HepG2 (cell line): ENCODE data around the gene CCNF. TPM values are rescaled to one million over a fixed set of nuclear protein-coding genes. Genes with fewer than 3 reads are reported as not detected.

Experiments used
- AGO2 ChIP-seq: fragments of 200-400 bp; formaldehyde crosslinking; optimal IDR thresholded peaks from 2 replicates; pipeline ENCODE3; 2017; ENCODE audit warnings: mild to moderate bottlenecking, low read depth, low read length, moderate library complexity
- AKAP8 ChIP-seq: sonication (generic); formaldehyde crosslinking; IDR thresholded peaks from 2 replicates; pipeline ENCODE4 v1.5.1; 2020; ENCODE audit warnings: mild to moderate bottlenecking, missing genetic modification reagents
- ATF7 ChIP-seq, 2 experiments: fragments of 450-650 bp in 1 of 2; sonication (generic) in 1 of 2; formaldehyde crosslinking in 1 of 2; IDR thresholded peaks; 2 replicates each; pipeline versions ENCODE4 v1.4.0 to v1.6.1; 2016 to 2020; ENCODE audit warnings: antibody characterized with exemption in 1 of 2, mild to moderate bottlenecking in 1 of 2, missing genetic modification reagents in 1 of 2
- BCL6 ChIP-seq: IDR thresholded peaks from 2 replicates; pipeline ENCODE4 v1.6.1; 2016; ENCODE audit warnings: missing genetic modification reagents, missing compliant biosample characterization
- DNMT1 ChIP-seq: sonication (generic); formaldehyde crosslinking; IDR thresholded peaks from 2 replicates; pipeline ENCODE4 v1.5.1; 2020; ENCODE audit warnings: mild to moderate bottlenecking, missing genetic modification reagents
- FOXC1 ChIP-seq: sonication (generic); formaldehyde crosslinking; IDR thresholded peaks from 2 replicates; pipeline ENCODE4 v1.8.0; 2022; ENCODE audit warnings: mild to moderate bottlenecking, missing genetic modification reagents, borderline replicate concordance
- FOXO1 ChIP-seq: sonication (generic); formaldehyde crosslinking; IDR thresholded peaks from 2 replicates; pipeline ENCODE4 v1.4.0; 2020; ENCODE audit warnings: missing genetic modification reagents
- HOXA3 ChIP-seq: sonication (generic); formaldehyde crosslinking; IDR thresholded peaks from 2 replicates; pipeline ENCODE4 v1.5.0; 2020; ENCODE audit warnings: missing genetic modification reagents
- SETDB1 ChIP-seq: sonication (generic); formaldehyde crosslinking; IDR thresholded peaks from 2 replicates; pipeline ENCODE4 v1.5.1; 2020; ENCODE audit warnings: missing genetic modification reagents, mild to moderate bottlenecking, borderline replicate concordance
- SIN3B ChIP-seq: fragments of 150-350 bp; IDR thresholded peaks from 2 replicates; pipeline ENCODE4 v1.6.1; 2014; ENCODE audit warnings: low read length
- ZFP41 ChIP-seq: sonication (generic); formaldehyde crosslinking; IDR thresholded peaks from 2 replicates; pipeline ENCODE4 v1.4.0; 2020; ENCODE audit warnings: mild to moderate bottlenecking, missing genetic modification reagents, borderline replicate concordance
- ZNF329 ChIP-seq: sonication (generic); formaldehyde crosslinking; IDR thresholded peaks from 2 replicates; pipeline ENCODE4 v1.9.0; 2021; ENCODE audit warnings: low read depth, mild to moderate bottlenecking, missing genetic modification reagents
- ZNF546 ChIP-seq: sonication (generic); formaldehyde crosslinking; conservative IDR thresholded peaks from 2 replicates; pipeline ENCODE4 v1.8.1; 2023; ENCODE audit warnings: mild to moderate bottlenecking, missing genetic modification reagents
- ZNF619 ChIP-seq: sonication (generic); formaldehyde crosslinking; IDR thresholded peaks from 2 replicates; pipeline ENCODE4 v1.4.0; 2020; ENCODE audit warnings: mild to moderate bottlenecking, missing genetic modification reagents
- polyA plus RNA-seq, 8 experiments: library from polyadenylated mRNA; depleted of rRNA in 3 of 8; stranded (reverse) in 7 of 8; unstranded in 1 of 8; fragments of >200 nt; fragmentation: Illumina TruSeq in 4 of 8; extraction: Trizol in 4 of 8; gene quantifications; 2 replicates each; pipeline versions ENCODE4 v1.2.1 to v1.2.3, GENCODE V29; 2011 to 2016; ENCODE audit warnings: low read depth in 4 of 8, missing spikeins in 1 of 8, mixed read lengths in 1 of 8; ENCODE audit not compliant: insufficient read depth in 1 of 8
- total RNA-seq, 5 experiments: library from RNA; depleted of rRNA; stranded (reverse); fragments of >200 nt; fragmentation: Illumina TruSeq; extraction: Trizol; gene quantifications; 2 replicates each; pipeline ENCODE4 v1.2.3, GENCODE V29; 2016; ENCODE audit warnings: low read depth in 1 of 5
- TF ChIP-seq, protein P1 (sequence below): sonication (generic); formaldehyde crosslinking; IDR thresholded peaks from 2 replicates; pipeline ENCODE4 v1.4.0; 2020; ENCODE audit warnings: low read depth, mild to moderate bottlenecking, missing genetic modification reagents
- TF ChIP-seq, protein P2 (sequence below): sonication (generic); formaldehyde crosslinking; IDR thresholded peaks from 2 replicates; pipeline ENCODE4 v1.4.0; 2020; ENCODE audit warnings: missing genetic modification reagents
- TF ChIP-seq, protein P3 (sequence below): sonication (generic); formaldehyde crosslinking; IDR thresholded peaks from 2 replicates; pipeline ENCODE4 v1.8.0; 2022; ENCODE audit warnings: low read depth, missing genetic modification reagents
- TF ChIP-seq, protein P4 (sequence below): IDR thresholded peaks from 2 replicates; pipeline ENCODE4 v1.6.1; 2018; ENCODE audit warnings: missing genetic modification reagents, mild to moderate bottlenecking, missing compliant biosample characterization

CCNF gene
- total and polyA plus RNA-seq, 2 of the 13 experiments (the other 11 are each of a cell fraction or from before 2014, with no cell fraction given) = 6.4 to 22.8 TPM

DNA sequence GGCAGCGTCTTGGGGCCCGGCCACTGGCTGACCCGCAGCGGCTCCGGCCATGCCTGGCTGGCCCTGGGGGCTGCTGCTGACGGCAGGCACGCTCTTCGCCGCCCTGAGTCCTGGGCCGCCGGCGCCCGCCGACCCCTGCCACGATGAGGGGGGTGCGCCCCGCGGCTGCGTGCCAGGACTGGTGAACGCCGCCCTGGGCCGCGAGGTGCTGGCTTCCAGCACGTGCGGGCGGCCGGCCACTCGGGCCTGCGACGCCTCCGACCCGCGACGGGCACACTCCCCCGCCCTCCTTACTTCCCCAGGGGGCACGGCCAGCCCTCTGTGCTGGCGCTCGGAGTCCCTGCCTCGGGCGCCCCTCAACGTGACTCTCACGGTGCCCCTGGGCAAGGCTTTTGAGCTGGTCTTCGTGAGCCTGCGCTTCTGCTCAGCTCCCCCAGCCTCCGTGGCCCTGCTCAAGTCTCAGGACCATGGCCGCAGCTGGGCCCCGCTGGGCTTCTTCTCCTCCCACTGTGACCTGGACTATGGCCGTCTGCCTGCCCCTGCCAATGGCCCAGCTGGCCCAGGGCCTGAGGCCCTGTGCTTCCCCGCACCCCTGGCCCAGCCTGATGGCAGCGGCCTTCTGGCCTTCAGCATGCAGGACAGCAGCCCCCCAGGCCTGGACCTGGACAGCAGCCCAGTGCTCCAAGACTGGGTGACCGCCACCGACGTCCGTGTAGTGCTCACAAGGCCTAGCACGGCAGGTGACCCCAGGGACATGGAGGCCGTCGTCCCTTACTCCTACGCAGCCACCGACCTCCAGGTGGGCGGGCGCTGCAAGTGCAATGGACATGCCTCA lies 42.6 kb downstream of the CCNF start (continued):
- TF ChIP-seq, protein P1, sequence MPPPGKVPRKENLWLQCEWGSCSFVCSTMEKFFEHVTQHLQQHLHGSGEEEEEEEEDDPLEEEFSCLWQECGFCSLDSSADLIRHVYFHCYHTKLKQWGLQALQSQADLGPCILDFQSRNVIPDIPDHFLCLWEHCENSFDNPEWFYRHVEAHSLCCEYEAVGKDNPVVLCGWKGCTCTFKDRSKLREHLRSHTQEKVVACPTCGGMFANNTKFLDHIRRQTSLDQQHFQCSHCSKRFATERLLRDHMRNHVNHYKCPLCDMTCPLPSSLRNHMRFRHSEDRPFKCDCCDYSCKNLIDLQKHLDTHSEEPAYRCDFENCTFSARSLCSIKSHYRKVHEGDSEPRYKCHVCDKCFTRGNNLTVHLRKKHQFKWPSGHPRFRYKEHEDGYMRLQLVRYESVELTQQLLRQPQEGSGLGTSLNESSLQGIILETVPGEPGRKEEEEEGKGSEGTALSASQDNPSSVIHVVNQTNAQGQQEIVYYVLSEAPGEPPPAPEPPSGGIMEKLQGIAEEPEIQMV (CRISPR knock-in tag) = peak; percentile 68; the same call in 1 of the 2 replicates
- no peak; the same call in 1 of the 2 replicates for TF ChIP-seq BCL6 (CRISPR knock-in tag)
- TF ChIP-seq HOXA3 (CRISPR knock-in tag) = peak; percentile 55; the same call in 1 of the 2 replicates
- TF ChIP-seq AGO2 = peak; percentile 62
- peak; percentile 22; the same call in 1 of the 2 replicates for TF ChIP-seq AKAP8 (CRISPR knock-in tag)
- peak; percentile 68; the same call in 1 of the 2 replicates for TF ChIP-seq ZNF546 (CRISPR knock-in tag)
- 0 out of 2 replicates have a peak, but pooled peaks have one; percentile 5 for TF ChIP-seq FOXO1 (CRISPR knock-in tag)
- TF ChIP-seq FOXC1 (CRISPR knock-in tag) = peak; percentile 52; the same call in 1 of the 2 replicates
- TF ChIP-seq, protein P2, sequence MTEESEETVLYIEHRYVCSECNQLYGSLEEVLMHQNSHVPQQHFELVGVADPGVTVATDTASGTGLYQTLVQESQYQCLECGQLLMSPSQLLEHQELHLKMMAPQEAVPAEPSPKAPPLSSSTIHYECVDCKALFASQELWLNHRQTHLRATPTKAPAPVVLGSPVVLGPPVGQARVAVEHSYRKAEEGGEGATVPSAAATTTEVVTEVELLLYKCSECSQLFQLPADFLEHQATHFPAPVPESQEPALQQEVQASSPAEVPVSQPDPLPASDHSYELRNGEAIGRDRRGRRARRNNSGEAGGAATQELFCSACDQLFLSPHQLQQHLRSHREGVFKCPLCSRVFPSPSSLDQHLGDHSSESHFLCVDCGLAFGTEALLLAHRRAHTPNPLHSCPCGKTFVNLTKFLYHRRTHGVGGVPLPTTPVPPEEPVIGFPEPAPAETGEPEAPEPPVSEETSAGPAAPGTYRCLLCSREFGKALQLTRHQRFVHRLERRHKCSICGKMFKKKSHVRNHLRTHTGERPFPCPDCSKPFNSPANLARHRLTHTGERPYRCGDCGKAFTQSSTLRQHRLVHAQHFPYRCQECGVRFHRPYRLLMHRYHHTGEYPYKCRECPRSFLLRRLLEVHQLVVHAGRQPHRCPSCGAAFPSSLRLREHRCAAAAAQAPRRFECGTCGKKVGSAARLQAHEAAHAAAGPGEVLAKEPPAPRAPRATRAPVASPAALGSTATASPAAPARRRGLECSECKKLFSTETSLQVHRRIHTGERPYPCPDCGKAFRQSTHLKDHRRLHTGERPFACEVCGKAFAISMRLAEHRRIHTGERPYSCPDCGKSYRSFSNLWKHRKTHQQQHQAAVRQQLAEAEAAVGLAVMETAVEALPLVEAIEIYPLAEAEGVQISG (CRISPR knock-in tag) = peak; percentile 43
- TF ChIP-seq ZFP41 (CRISPR knock-in tag) = peak; percentile 39; the same call in 1 of the 2 replicates
- TF ChIP-seq SIN3B = no peak
- TF ChIP-seq, protein P3, sequence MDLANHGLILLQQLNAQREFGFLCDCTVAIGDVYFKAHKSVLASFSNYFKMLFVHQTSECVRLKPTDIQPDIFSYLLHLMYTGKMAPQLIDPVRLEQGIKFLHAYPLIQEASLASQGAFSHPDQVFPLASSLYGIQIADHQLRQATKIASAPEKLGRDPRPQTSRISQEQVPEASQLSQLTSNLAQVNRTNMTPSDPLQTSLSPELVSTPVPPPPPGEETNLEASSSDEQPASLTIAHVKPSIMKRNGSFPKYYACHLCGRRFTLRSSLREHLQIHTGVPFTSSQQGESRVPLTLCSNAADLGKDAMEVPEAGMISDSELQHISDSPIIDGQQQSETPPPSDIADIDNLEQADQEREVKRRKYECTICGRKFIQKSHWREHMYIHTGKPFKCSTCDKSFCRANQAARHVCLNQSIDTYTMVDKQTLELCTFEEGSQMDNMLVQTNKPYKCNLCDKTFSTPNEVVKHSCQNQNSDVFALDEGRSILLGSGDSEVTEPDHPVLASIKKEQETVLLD (CRISPR knock-in tag) = peak; percentile 31; the same call in 1 of the 2 replicates
- TF ChIP-seq, protein P4, sequence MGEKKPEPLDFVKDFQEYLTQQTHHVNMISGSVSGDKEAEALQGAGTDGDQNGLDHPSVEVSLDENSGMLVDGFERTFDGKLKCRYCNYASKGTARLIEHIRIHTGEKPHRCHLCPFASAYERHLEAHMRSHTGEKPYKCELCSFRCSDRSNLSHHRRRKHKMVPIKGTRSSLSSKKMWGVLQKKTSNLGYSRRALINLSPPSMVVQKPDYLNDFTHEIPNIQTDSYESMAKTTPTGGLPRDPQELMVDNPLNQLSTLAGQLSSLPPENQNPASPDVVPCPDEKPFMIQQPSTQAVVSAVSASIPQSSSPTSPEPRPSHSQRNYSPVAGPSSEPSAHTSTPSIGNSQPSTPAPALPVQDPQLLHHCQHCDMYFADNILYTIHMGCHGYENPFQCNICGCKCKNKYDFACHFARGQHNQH (CRISPR knock-in tag) = 0 out of 2 replicates have a peak, but pooled peaks have one; percentile 18
- no peak for TF ChIP-seq SETDB1 (CRISPR knock-in tag)
- TF ChIP-seq DNMT1 (CRISPR knock-in tag) = no peak
- peak; percentile 57; the same call in 1 of the 2 replicates for TF ChIP-seq ZNF329 (CRISPR knock-in tag)
- TF ChIP-seq ATF7 (IDR thresholded peaks at IDR 0.05) = no peak
- no peak for TF ChIP-seq ATF7 (CRISPR knock-in tag; IDR thresholded peaks at IDR 0.05)
- no peak for TF ChIP-seq ZNF619
